ENCODE measurements around the gene TRAPPC2.
A peak's percentile ranks its signal among the peaks of the same experiment; 100 is the strongest.
"Not testable (repeated sequence)": the region's sequence is repeated elsewhere in the genome, so short reads cannot be mapped to it uniquely, and the experiment has no call there.

TRAPPC2 gene

GRCh38 chrX:13697455-13697854 lies 37.0 kb downstream of the TRAPPC2 start:
- DNase-seq, result no peak

GRCh38 chrX:13695601-13696115 lies 38.8 kb downstream of the TRAPPC2 start:
- no peak for DNase-seq

GRCh38 chrX:13694983-13695382 lies 39.4 kb downstream of the TRAPPC2 start:
- DNase-seq, result no peak

- no peak for DNase-seq
Observed at GRCh38 chrX:13694359-13694758, 40.1 kb downstream of the TRAPPC2 start.

GRCh38 chrX:13693341-13693961 lies 41.0 kb downstream of the TRAPPC2 start:
- DNase-seq, result no peak

GRCh38 chrX:13692771-13693231 lies 41.6 kb downstream of the TRAPPC2 start:
- no peak for DNase-seq

GRCh38 chrX:13691841-13692371 lies 42.5 kb downstream of the TRAPPC2 start:
- DNase-seq, result no peak

GRCh38 chrX:13690836-13691235 lies 43.6 kb downstream of the TRAPPC2 start:
- no peak for DNase-seq

GRCh38 chrX:13689741-13690211 lies 44.6 kb downstream of the TRAPPC2 start:
- DNase-seq, result no peak

- DNase-seq, result peak; percentile 76 to 78
Observed at GRCh38 chrX:13688958-13689740, 45.3 kb downstream of the TRAPPC2 start, which contains the start of gene RAB9A. TSS of gene RAB9A (plus strand) at chrX:13689128. CDS start at chrX:13708747, 19,619 bp downstream.

GRCh38 chrX:13688384-13688957 lies 45.9 kb downstream of the TRAPPC2 start:
- no peak for DNase-seq

- no peak for DNase-seq
Observed at GRCh38 chrX:13687203-13687602, 47.2 kb downstream of the TRAPPC2 start.

- no peak for DNase-seq
Observed at GRCh38 chrX:13685126-13685763, 49.2 kb downstream of the TRAPPC2 start.

- no peak for DNase-seq
Observed at GRCh38 chrX:13684361-13684760, 50.1 kb downstream of the TRAPPC2 start.

GRCh38 chrX:13681595-13681994 lies 52.8 kb downstream of the TRAPPC2 start:
- DNase-seq, result no peak

- not testable (repeated sequence) for DNase-seq
Observed at GRCh38 chrX:13679700-13680099, 54.7 kb downstream of the TRAPPC2 start.

GRCh38 chrX:13676885-13677284 lies 57.5 kb downstream of the TRAPPC2 start:
- no peak for DNase-seq

GRCh38 chrX:13673016-13673415 lies 61.4 kb downstream of the TRAPPC2 start:
- no peak for DNase-seq

GRCh38 chrX:13670197-13670596 lies 64.2 kb downstream of the TRAPPC2 start:
- DNase-seq, result no peak

- not testable (repeated sequence) for DNase-seq
Observed at GRCh38 chrX:13669755-13670154, 64.7 kb downstream of the TRAPPC2 start.

- no peak for DNase-seq
Observed at GRCh38 chrX:13669246-13669737, 65.1 kb downstream of the TRAPPC2 start.

- no peak for DNase-seq
Observed at GRCh38 chrX:13667919-13668318, 66.5 kb downstream of the TRAPPC2 start.

- no peak for DNase-seq
Observed at GRCh38 chrX:13666836-13667235, 67.6 kb downstream of the TRAPPC2 start.
